ENCODE results near the gene COL23A1. TPM values are rescaled to one million over a fixed set of nuclear protein-coding genes. Genes with fewer than 3 reads are reported as not detected.

The COL23A1 gene
- total RNA-seq, 1 experiment from 2014 or later = not detected

GRCh38 chr5:178392386-178392785, 197.8 kb downstream of the COL23A1 start:
- ChIA-PET POLR2A (ENCODE audit: low non-redundant PET) (no interaction called here), CTCF (no interaction called here)
- no peaks in the 10 kb centered on the region for H3K4me1 ChIP-seq (ENCODE audit: insufficient read depth, low read length, poor library complexity, severe bottlenecking)
- no peaks in the 10 kb centered on the region for H3K36me3 ChIP-seq (ENCODE audit: insufficient read depth, low read length, poor library complexity, severe bottlenecking)
- BruUV-seq (replicated peaks) = no TSS peak
- no peak for TF ChIP-seq EZH2 (IDR thresholded peaks at IDR 0.05; ENCODE audit: borderline replicate concordance, low read depth, low read length, poor library complexity, severe bottlenecking)
- TF ChIP-seq CTCF (conservative IDR thresholded peaks at IDR 0.05; ENCODE audit: low read depth, low read length) = no peak
- no peak for DNase-seq (ENCODE audit: low spot score)
- no peak overlapping the region for H3K4me3 ChIP-seq (ENCODE audit: low read depth, low read length, poor library complexity, severe bottlenecking)
- intact Hi-C loops (cut with micrococcal nuclease; ENCODE audit: unreplicated experiment) = no loop called here
- no peaks in the 10 kb centered on the region for H3K27me3 ChIP-seq (replicated peaks; ENCODE audit: insufficient read depth, low read depth, low read length, poor library complexity)
- no peak overlapping the region for H3K27ac ChIP-seq (ENCODE audit: low read depth, low read length, poor library complexity, severe bottlenecking)
- no peaks in the 10 kb centered on the region for H3K9me3 ChIP-seq (ENCODE audit: low read depth, low read length, poor library complexity, severe bottlenecking)

GRCh38 chr5:178391480-178391879, 198.7 kb downstream of the COL23A1 start:
- BruUV-seq (replicated peaks) = no TSS peak
- no peaks in the 10 kb centered on the region for H3K36me3 ChIP-seq (ENCODE audit: insufficient read depth, low read length, poor library complexity, severe bottlenecking)
- ChIA-PET POLR2A (ENCODE audit: low non-redundant PET) (no interaction called here), CTCF (no interaction called here)
- DNase-seq (ENCODE audit: low spot score) = no peak
- no peak for TF ChIP-seq CTCF (conservative IDR thresholded peaks at IDR 0.05; ENCODE audit: low read depth, low read length)
- no peak for TF ChIP-seq EZH2 (IDR thresholded peaks at IDR 0.05; ENCODE audit: borderline replicate concordance, low read depth, low read length, poor library complexity, severe bottlenecking)
- no peak overlapping the region for H3K27ac ChIP-seq (ENCODE audit: low read depth, low read length, poor library complexity, severe bottlenecking)
- H3K4me3 ChIP-seq (ENCODE audit: low read depth, low read length, poor library complexity, severe bottlenecking) = no peak overlapping the region
- intact Hi-C loops (cut with micrococcal nuclease; ENCODE audit: unreplicated experiment) = no loop called here
- no peaks in the 10 kb centered on the region for H3K27me3 ChIP-seq (replicated peaks; ENCODE audit: insufficient read depth, low read depth, low read length, poor library complexity)
- no peaks in the 10 kb centered on the region for H3K9me3 ChIP-seq (ENCODE audit: low read depth, low read length, poor library complexity, severe bottlenecking)
- H3K4me1 ChIP-seq (ENCODE audit: insufficient read depth, low read length, poor library complexity, severe bottlenecking) = no peaks in the 10 kb centered on the region

GRCh38 chr5:178389796-178390195, 200.4 kb downstream of the COL23A1 start:
- H3K4me3 ChIP-seq (ENCODE audit: low read depth, low read length, poor library complexity, severe bottlenecking) = no peak overlapping the region
- H3K36me3 ChIP-seq (ENCODE audit: insufficient read depth, low read length, poor library complexity, severe bottlenecking) = no peaks in the 10 kb centered on the region
- no TSS peak for BruUV-seq (replicated peaks)
- CTCF ChIA-PET = no interaction called here
- intact Hi-C loops (cut with micrococcal nuclease; ENCODE audit: unreplicated experiment) = no loop called here
- POLR2A ChIA-PET (ENCODE audit: low non-redundant PET) = no interaction called here
- H3K27ac ChIP-seq (ENCODE audit: low read depth, low read length, poor library complexity, severe bottlenecking) = no peak overlapping the region
- TF ChIP-seq EZH2 (IDR thresholded peaks at IDR 0.05; ENCODE audit: borderline replicate concordance, low read depth, low read length, poor library complexity, severe bottlenecking) (no peak), CTCF (conservative IDR thresholded peaks at IDR 0.05; ENCODE audit: low read depth, low read length) (no peak)
- no peaks in the 10 kb centered on the region for H3K4me1 ChIP-seq (ENCODE audit: insufficient read depth, low read length, poor library complexity, severe bottlenecking)
- H3K27me3 ChIP-seq (replicated peaks; ENCODE audit: insufficient read depth, low read depth, low read length, poor library complexity) = no peaks in the 10 kb centered on the region
- H3K9me3 ChIP-seq (ENCODE audit: low read depth, low read length, poor library complexity, severe bottlenecking) = no peaks in the 10 kb centered on the region
- no peak for DNase-seq (ENCODE audit: low spot score)
